ENCODE measurements around the gene CANT1. TPM values are rescaled to one million over a fixed set of nuclear protein-coding genes. Genes with fewer than 3 reads are reported as not detected.
"Not testable (repeated sequence)": the region's sequence is repeated elsewhere in the genome, so short reads cannot be mapped to it uniquely, and the experiment has no call there.

CANT1 gene
- total RNA-seq, 1 donor from 2014 or later: 82.8 TPM

GRCh38 chr17:78977997-78978973 is 31.3 kb downstream of the CANT1 start:
- intact Hi-C loops (cut with micrococcal nuclease): loop anchor here (10.0 kb wide), 2 partner anchors 243 to 813 kb away; partner anchors contain the start of gene SYNGR2

- intact Hi-C loops (cut with micrococcal nuclease): loop anchor here (10.0 kb wide), 2 partner anchors 243 to 813 kb away; partner anchors contain the start of gene SYNGR2
Observed at GRCh38 chr17:78977681-78977943, 32.0 kb downstream of the CANT1 start.

GRCh38 chr17:78976907-78977680 is 32.5 kb downstream of the CANT1 start:
- intact Hi-C loops (cut with micrococcal nuclease): loop anchor here (10.0 kb wide), 2 partner anchors 242 to 812 kb away; partner anchors contain the start of gene SYNGR2

GRCh38 chr17:78974635-78975591 is 34.7 kb downstream of the CANT1 start:
- intact Hi-C loops (cut with micrococcal nuclease): loop anchor here (5.0 to 10.0 kb wide), 3 partner anchors 48 to 810 kb away; partner anchors contain the start of genes SYNGR2 and TIMP2

GRCh38 chr17:78973792-78974520 is 35.6 kb downstream of the CANT1 start:
- intact Hi-C loops (cut with micrococcal nuclease): loop anchor here (5.0 to 10.0 kb wide), 3 partner anchors 47 to 809 kb away; partner anchors contain the start of genes SYNGR2 and TIMP2

- intact Hi-C loops (cut with micrococcal nuclease): loop anchor here (5.0 to 10.0 kb wide), 3 partner anchors 46 to 808 kb away; partner anchors contain the start of genes SYNGR2 and TIMP2
Observed at GRCh38 chr17:78973196-78973595, 36.4 kb downstream of the CANT1 start.

GRCh38 chr17:78972507-78973105 is 37.0 kb downstream of the CANT1 start:
- intact Hi-C loops (cut with micrococcal nuclease): loop anchor here (5.0 to 10.0 kb wide), 3 partner anchors 45 to 808 kb away; partner anchors contain the start of genes SYNGR2 and TIMP2

GRCh38 chr17:78971756-78972506 is 37.6 kb downstream of the CANT1 start:
- intact Hi-C loops (cut with micrococcal nuclease): loop anchor here (1.0 to 10.0 kb wide), 5 partner anchors 45 to 807 kb away; partner anchors contain the start of genes SYNGR2 and TIMP2

GRCh38 chr17:78970834-78971755 is 38.5 kb downstream of the CANT1 start:
- intact Hi-C loops (cut with micrococcal nuclease): loop anchor here (1.0 to 10.0 kb wide), 5 partner anchors 44 to 806 kb away; partner anchors contain the start of genes SYNGR2 and TIMP2

- intact Hi-C loops (cut with micrococcal nuclease): loop anchor here (5.0 to 10.0 kb wide), 3 partner anchors 43 to 805 kb away; partner anchors contain the start of genes SYNGR2 and TIMP2
Observed at GRCh38 chr17:78969865-78970264, 39.7 kb downstream of the CANT1 start.

GRCh38 chr17:78967782-78968362 is 41.7 kb downstream of the CANT1 start:
- intact Hi-C loops (cut with micrococcal nuclease): no loop called here

GRCh38 chr17:78966910-78967600 is 42.5 kb downstream of the CANT1 start:
- intact Hi-C loops (cut with micrococcal nuclease): no loop called here

- intact Hi-C loops (cut with micrococcal nuclease): no loop called here
Observed at GRCh38 chr17:78966123-78966813, 43.3 kb downstream of the CANT1 start.

- intact Hi-C loops (cut with micrococcal nuclease): no loop called here
Observed at GRCh38 chr17:78965491-78965924, 44.1 kb downstream of the CANT1 start.

GRCh38 chr17:78963378-78963777 is 46.2 kb downstream of the CANT1 start:
- intact Hi-C loops (cut with micrococcal nuclease): no loop called here

GRCh38 chr17:78962984-78963348 is 46.6 kb downstream of the CANT1 start:
- intact Hi-C loops (cut with micrococcal nuclease): not testable (repeated sequence)
